GM19467 (cell line): ENCODE data around the gene MGAT4A.

Source experiments
- ATAC-seq: cut with Tn5 transposase; IDR thresholded peaks from one replicate; pipeline ENCODE4 v1.9.1; 2021; ENCODE audit warnings: mild to moderate bottlenecking, moderate library complexity; ENCODE audit not compliant: unreplicated experiment

MGAT4A gene

DNA sequence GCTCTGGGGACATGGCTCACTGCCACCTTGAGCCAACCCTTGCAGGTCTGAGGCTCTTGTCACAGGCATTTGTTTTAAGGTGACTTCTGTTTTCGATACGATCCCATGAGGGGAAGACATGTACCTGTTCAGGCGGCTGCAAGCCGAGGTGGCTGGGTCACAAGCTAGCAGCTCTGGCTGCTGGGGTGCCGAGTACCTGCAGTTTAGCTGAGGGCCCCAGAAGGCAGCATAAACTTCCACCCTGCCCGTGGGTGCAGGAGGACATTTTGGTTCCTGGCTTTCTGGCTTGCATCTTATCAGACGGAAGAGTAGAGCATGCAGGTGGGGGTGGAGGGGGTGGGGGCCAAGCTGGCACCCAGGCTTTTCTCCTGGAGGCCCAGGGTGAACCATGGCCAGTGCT is 151.0 kb downstream of the MGAT4A start:
- no peak for ATAC-seq

DNA sequence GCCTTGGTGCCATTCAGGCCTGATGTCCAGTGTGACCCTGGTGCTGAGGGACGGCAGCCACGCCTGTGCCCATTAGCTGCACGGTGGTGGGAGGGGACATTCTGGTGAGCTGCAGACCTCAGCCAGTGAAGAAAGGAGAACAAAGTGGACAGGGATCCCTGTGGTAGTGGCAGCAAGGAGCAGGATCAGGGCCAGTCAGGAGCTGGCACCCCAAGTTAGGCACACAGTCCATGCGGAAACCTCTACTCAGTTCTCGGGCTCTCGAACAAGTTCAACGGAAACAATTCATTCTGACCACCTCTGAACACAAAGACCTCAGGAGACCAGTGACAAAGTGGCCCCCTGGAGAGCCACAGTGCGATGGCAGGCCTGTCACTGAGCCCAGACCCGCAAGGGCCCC is 152.7 kb downstream of the MGAT4A start:
- no peak for ATAC-seq

DNA sequence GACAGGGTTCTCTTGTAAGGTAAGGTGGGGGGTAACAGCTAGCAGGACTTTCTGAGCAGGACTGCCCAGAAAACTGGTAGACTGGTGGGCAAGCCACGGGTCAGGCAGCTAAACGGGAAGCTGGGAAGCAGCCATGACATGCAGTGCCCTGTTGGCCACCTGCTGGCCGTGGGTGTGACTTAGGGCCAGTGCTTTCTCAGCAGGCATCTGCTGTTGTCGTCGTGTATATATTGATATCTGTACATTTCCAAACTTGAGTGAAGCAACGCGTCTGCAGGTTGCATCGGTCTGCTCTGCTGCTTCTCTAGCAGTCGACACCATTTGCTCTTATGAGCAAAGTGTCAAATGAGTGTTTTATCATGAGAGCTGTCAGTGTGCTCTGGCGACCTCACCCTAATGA is 153.6 kb downstream of the MGAT4A start:
- no peak for ATAC-seq

DNA sequence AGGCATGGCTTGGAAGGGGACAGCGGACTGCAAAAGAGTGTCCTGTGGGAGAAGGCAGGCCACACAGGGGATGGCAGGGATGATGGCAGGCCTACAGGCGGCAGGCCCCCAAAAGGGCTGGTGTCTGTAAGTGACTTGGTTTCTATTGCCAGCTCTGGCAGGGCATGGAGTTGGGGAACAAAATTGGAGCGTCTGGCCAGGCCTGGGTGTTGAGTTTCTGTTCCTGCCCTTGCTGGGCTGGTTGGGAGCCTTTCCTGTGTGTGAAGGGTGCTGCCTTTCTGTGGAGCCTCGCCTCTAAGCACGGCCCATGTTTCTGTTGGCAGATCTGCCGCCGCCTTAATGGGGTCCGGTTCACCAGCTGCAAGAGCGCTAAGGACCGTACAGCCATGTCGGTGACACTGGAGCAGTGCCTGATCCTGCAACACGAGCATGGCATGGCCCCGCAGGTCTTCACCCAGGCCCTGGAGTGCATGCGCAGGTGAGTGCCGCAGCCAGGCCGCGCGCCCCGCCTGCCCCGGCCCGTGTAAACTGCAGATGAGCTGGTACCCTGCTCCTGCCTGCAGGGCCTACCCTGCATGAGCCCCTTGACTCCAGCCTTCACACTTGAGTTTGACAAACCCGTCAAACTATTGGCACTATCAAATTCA is 154.1 kb downstream of the MGAT4A start:
- ATAC-seq = no peak

DNA sequence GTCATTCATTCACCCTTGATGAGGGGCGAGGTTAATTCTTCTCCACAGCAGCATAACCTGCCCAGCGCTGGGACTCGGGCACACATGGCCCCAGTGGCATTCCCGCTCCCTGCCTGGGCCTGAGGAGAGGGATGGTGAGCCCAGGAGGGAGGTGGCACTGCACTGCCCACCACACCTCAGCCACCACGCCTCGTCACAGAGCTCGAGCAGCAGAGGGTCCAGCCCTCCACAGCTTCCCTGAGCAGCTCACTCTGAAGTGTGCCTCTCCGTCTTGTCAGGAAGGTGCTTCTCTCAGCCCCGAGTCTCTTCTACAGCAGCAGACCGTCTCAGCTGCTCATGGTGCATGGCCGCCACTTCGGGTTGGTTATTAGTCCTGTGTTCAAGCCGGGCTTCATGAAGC is 157.5 kb downstream of the MGAT4A start:
- no peak for ATAC-seq

DNA sequence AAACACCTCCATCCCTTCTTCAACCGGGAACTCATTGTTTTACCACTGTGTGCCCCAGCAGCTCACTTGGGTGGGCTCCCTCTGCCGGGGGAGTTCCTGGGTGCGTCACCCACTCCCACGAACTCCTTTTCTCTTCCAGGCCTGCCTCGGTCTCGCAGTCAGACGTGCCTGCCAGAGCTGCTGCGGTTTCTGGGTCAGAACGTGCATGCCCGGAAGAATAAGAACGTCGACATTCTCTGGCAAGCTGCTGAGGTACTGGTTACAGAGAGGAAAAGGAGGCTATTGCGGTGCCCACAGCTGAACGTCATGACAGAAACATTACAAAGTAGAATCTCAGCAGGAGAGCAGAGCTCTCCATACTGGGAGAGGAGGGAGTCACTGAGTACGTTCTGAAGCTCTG is 158.3 kb downstream of the MGAT4A start:
- ATAC-seq = no peak

DNA sequence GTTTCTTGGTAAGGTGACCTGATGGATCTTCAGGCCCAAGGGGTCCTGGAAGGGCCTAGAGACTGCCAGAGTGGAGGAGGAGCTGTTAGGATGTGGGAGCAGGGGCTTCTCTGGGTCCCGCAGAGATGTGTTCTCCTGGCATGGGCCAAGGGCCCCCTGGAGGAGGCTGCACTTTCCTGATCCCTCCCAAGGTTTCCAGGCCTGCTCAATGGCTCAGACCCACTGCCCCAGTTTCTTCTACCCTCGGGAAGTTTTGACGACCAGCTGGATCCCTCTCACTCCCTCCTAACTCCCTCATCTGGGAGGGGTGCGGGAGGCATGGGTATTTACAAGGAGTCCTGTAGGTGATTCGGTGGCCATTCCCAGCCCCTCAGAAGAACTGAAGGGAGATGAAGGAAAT is 158.7 kb downstream of the MGAT4A start:
- no peak for ATAC-seq

DNA sequence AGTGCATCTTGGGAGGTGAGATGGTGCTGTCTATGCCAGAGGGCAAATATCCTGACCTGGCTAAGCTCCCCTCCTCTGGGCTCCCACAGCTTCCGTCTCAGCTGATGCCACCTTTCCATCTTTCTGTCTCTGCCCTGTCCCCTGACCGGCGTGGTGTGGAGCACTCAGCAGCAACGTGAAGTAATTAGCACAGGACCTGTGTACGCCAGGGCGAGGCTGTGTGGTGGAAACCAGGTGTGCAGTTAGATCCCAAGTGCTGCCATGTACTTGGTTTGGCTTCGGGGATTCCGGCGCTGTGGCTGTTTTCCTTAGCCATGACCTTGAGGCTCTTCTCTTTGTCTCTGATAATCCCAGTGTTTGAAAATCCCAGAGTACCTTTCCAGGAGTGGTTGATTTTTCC is 159.1 kb downstream of the MGAT4A start:
- no peak for ATAC-seq

DNA sequence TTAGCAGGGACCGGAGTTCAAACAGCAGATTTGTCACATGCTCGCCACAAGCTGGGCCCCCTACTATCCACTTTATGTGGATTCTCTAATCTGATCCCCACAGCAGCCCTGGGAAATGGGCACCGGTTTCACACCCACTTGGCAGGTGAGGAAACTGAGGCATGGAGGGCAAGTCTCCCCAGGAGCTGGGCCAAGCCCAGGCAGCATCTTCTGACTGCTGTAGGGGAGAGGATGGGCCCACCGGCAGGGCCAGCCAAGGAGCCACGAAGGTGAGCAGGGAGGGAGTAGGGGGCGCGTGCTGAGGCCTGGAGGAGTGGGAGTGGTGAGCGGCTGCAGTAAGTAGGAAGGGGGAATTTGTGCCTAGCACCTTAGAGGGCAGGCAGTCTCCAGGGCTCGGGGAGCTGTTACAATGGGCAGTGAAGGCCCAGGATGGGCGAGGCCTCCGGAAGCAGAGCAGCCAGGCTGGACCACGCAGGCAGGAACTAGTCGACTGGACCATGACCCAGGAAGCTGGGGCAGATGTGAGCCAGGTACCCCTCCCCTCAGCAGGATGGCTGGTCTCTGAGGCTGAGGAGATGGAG is 159.7 kb downstream of the MGAT4A start:
- ATAC-seq = no peak

DNA sequence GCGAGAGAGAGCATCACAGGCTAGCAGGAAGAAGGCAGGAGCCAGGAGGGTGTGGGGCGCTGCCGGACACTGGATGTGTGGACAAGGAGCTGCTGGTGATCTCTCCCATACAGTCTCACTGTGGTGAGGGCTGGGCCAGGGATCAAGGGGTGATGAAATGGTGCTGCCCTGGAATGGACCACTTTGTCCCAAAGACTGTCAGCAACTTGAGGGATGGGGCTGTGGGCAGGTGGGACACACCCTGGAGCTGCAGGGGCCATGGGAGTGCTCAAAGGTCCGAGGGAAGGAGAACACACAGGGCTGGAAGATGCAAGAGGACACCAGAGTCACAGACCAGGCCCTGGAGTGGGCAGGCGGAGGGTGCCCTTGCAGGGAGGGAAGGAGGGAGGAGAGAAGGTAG is 160.6 kb downstream of the MGAT4A start:
- ATAC-seq = no peak

DNA sequence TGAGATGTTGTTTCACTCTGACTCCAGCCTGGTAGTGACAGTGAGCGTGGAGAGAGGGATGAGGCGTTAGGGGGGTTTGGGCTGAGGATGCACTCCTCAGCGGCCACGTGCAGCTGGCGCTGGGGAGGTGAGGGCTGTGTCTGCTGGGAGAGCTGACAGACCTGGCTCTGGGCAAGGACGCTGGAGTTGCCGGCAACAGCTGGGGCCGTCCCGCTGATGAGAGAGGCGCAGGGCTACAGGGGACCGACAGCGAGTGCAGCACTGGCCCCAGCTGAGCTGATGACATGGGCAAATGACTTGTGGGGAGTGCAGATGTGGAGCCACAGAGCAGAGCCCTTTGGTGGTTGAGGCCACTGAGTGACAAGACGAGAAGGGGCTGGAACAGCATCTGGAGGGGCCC is 161.0 kb downstream of the MGAT4A start:
- ATAC-seq = no peak

DNA sequence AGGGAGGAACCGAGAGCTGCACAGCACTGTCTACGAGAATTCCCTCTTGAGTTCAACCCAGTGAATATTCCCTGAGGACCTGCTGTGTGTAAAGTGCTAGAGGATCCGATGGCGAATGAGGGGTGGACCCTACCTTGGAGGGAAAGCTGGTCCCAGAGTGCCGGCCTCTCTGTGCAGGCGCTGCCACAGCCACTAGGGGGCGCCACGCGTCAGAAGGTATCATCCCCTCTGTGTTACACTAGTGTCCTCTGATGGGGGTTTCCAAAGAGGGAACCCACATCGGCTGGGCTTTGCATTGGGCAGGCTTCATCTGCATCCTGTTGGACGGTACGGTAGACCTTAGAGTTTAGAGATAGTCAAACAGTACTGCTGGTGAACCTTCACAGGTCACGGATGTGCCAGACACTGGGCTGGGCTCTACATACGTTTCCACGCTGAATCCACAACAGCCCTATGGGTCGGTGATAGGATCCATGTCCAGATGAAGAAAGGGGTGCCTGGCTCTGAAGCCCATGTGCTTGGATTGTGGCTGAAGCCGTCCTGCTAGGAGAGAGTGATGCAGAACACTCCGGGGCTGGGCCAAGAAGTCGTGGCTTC is 161.6 kb downstream of the MGAT4A start:
- ATAC-seq = no peak
